Neural cell (in vitro differentiated cells): Measurements from ENCODE around the gene HPGD.

Source experiments
- CTCF ChIP-seq: fragments of 450-650 bp; IDR thresholded peaks from 2 replicates; pipeline ENCODE4 v1.5.1; 2014; ENCODE audit warnings: antibody characterized with exemption, mild to moderate bottlenecking, moderate library complexity; ENCODE audit not compliant: poor library complexity, severe bottlenecking
- POLR2AphosphoS5 ChIP-seq: IDR thresholded peaks from 2 replicates; pipeline ENCODE4 v1.6.1; 2012
- RAD21 ChIP-seq: fragments of 450-650 bp; conservative IDR thresholded peaks from 2 replicates; pipeline ENCODE4 v1.6.1; 2014; ENCODE audit warnings: antibody characterized with exemption, mild to moderate bottlenecking, moderate library complexity
- SMC3 ChIP-seq: fragments of 450-650 bp; conservative IDR thresholded peaks from 2 replicates; pipeline ENCODE4 v1.6.1; 2014; ENCODE audit warnings: antibody characterized with exemption, mild to moderate bottlenecking, moderate library complexity; ENCODE audit not compliant: poor library complexity
- TAF1 ChIP-seq: IDR thresholded peaks from 2 replicates; pipeline ENCODE4 v1.6.1; 2012; ENCODE audit warnings: low read depth

GRCh38 chr4:174537634-174538033, 15.3 kb upstream of the HPGD start:
- TF ChIP-seq CTCF: no peak
- no peak for TF ChIP-seq TAF1
- no peak for TF ChIP-seq RAD21
- no peak for TF ChIP-seq SMC3
- no peak for TF ChIP-seq POLR2AphosphoS5
